Astrocyte of the hippocampus (primary cell): ENCODE data around the gene METRN.

Experiments used
- DNase-seq: peaks from one replicate; pipeline ENCODE4 v3.0.0; 2011; ENCODE audit warnings: low read depth, low spot score

The METRN gene

DNA sequence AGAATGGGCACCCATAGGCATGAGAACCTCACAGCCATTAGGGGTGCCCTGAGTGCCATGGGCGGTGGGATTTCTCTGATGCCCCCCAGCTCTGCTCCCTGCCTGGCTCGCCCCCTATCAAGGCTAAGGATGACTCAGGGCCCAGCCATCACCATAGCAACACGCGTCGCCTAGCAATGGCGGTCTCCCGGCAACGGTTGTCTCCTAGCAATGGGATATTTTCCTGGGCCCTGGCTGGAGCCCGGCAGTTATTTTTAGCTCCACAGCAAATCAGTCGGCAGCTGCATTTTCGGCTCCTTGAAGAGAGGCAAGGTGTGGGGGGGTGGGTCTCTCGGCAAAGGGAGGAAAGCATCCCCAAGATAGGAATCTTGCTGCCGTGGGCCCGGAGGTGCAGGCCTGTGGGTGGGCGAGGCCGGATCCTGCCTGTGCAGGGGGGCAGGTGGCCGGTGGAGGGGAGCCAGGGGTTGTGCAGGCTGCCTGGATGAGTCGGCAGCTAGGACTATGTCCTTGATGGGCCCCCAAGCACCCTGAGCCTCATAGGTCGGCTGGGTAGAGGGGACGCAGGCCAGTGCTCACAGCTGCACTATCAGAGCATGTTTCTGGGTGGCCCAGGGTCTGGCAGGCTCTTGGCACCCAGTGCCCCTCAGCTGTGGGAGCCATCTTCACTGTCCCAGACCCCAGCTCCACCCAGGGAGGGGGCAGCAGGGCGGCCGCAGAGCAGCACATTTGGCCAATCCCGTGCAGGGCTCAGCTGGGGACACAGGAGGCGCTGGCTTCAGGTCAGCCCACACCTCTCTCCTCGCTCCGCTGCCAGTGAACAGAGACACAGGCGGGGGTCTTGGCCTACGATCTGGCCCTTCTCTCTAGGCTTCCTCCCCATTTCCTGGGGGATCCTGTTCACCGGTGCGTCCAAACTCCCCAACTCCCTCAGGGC, 5.1 kb upstream of the METRN start:
- peak; percentile 95 for DNase-seq

DNA sequence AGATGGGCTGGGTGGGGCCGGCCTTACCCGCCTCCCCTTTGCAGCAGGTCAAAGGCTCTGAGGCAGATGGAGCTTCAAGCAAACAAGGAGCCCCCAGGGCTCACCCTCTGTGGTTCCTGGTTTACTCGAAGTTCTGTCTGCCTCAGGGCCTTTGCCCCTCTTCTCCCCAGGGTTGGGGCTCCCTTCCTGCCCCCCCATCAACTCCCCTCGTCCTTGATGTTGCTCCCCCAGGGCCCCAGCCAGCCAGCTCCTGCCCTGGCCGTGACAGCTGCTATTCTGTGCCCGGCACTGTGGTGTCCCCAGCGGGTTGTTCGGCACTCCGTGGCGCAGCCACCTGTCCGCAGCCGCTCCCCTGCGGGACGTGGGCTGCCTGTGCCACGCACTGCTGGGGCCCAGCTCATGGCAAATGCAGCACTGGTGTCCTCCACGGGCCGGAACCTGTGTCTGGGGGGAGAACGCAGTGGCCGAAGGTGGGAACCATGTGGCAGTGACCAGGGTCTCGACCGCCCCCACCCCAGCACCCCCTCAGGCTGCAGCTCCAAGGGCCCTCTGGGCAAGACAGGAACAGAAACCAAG, 4.3 kb upstream of the METRN start:
- DNase-seq: no peak

DNA sequence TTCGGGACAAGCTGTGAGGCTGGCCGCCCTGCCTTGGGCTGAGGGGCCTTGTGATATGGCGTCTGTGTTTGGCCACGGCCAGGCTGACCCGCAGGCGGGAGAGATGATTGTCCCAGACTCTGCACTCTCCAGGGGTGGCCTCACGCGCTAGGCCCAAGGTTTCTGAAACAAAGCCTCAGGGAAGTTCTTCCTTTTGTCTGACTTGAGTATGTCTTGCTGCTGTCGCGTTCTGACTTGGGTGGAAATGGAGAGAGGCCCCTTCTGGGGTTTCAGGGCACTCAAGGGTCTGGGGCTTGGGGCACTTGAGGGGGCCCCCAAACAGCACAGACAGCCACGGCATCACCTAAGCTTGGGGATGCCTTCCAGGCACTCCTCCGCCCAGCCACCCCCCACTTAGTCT, 3.8 kb upstream of the METRN start:
- no peak for DNase-seq

- peak; percentile 89 for DNase-seq
Observed at GRCh38 chr16:711548-712320, 3.2 kb upstream of the METRN start.

- DNase-seq: peak; percentile 94
Observed at GRCh38 chr16:712740-713250, 2.1 kb upstream of the METRN start.

DNA sequence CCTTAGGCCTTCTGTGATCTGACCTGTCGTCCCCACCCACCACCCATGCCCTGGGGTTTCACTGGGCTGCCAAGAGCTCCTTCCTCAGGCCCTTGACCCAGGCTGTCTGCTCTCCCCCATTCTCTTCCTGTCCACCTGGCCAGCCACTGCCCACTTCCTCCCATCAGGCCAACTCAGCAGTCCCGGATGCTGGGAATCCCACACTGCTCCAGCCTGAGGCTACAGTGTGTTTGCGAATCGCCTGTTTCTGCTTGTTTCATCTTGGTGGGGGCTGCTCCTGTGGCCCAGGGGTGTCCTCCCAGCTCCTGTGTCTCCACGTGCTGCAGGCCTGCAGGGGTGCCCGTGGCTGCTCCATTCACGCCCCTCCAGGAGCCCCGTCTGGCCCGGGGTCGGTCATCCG, 839 bp upstream of the METRN start:
- DNase-seq: no peak

DNA sequence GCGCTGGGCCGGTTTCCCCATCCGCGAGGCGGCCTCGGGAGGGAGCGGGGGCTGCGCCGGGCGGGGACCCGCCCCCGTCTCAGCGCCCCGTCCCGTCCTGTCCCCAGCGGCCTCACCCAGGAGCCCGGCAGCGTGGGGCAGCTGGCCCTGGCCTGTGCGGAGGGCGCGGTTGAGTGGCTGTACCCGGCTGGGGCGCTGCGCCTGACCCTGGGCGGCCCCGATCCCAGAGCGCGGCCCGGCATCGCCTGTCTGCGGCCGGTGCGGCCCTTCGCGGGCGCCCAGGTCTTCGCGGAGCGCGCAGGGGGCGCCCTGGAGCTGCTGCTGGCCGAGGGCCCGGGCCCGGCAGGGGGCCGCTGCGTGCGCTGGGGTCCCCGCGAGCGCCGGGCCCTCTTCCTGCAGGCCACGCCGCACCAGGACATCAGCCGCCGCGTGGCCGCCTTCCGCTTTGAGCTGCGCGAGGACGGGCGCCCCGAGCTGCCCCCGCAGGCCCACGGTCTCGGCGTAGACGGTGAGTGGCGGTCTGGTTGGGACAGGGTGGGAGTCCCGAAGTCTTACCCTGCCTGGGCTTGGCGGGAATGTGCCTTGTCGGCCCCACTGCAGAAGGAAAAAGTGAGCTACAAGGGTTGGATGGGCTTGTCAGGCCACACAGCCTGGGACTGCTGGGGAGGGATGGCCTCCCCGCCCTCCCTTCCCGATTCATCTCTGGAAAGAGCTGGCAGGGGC, 720 bp downstream of the METRN start:
- peak; percentile 73 for DNase-seq

DNA sequence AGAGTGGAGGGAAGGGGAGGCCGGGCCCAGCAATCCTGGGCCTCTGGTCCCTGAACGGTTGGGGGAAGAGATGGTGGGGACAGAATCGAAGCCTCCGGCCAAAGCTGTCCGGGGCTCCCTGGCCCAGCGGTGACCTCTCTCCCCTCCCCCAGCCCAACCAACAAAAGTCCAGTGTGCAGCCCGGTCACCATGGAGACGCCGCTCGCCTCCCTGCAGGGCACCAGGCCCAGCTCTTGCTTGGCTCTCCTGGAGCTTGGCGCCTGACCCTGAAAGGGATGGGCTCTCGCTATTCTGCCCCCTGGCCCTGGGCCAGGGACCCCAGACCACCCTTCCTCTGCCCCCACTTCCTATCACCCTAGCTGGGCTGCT, 1.3 kb downstream of the METRN start:
- peak; percentile 90 for DNase-seq

GRCh38 chr16:716768-717325, 1.9 kb downstream of the METRN start:
- no peak for DNase-seq

GRCh38 chr16:717450-718245, 2.7 kb downstream of the METRN start:
- DNase-seq: no peak

- no peak for DNase-seq
Observed at GRCh38 chr16:718389-718788, 3.5 kb downstream of the METRN start.

GRCh38 chr16:718922-719321, 4.0 kb downstream of the METRN start:
- no peak for DNase-seq

DNA sequence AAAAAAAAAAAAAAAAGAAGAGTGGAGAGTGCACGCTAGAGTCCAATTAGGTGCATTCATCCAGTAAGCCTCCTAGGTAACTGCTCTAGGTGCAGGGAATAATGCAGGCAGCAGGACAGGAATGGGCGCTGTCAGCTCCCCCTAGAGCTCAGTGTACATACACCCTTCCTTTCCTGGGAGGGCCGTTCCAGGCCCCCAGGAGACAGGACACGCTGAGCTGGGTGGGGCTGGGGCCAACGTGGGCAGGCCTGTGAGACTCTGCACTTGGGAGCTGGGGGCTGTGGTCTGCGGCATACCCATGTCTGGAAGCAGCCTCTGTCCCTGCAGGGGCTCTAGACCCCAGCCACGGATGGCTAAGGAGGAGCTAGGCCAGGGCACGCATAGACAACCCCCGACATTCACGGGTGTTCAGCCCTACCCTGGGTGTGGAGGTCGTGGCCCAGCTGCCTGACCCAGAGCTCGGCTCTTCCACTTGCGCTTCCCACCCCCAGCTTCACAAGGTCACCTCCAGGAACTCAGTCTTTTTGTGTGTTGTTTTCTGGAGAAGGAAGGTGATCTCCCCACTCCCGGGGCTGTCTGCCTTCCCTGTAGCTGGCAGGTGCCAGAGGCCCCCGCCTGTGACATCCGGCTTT, 5.0 kb downstream of the METRN start:
- DNase-seq: no peak

GRCh38 chr16:720447-720989, 5.6 kb downstream of the METRN start:
- DNase-seq: peak; percentile 79

- peak; percentile 91 for DNase-seq
Observed at GRCh38 chr16:720990-721764, 6.3 kb downstream of the METRN start, which contains the start of gene ANTKMT. ANTKMT (plus strand) TSS chr16:721146; CDS start chr16:721275, 129 bp downstream.

DNA sequence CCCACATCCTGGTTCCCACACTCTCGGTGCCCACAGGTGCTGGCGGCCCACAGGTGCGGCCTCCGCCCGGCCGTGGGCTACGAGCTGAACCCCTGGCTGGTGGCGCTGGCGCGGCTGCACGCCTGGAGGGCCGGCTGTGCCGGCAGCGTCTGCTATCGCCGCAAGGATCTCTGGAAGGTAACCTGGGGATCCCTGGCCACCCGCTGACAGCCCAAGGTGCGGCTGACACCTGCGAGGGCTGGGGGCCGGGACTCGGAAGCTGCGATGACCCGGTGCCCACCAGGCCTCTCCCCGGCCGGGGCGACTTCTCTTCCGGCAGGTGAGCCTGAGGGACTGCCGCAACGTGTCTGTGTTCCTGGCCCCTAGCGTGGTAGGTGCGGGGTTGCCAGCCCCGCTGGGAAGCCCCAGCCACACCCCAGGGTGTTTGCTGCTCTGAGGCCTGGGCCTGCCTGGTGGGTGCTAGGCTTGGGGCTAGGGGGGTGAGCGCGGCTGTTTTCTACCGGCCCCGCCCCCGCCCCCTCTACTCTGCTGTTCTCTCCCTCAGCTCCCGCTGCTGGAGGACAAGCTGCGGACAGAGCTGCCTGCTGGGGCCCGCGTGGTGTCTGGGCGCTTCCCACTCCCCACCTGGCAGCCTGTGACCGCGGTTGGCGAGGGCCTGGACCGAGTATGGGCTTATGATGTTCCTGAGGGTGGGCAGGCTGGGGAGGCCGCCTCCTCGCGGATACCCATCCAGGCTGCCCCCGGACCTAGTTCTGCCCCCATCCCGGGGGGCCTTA, 7.0 kb downstream of the METRN start:
- no peak for DNase-seq

DNA sequence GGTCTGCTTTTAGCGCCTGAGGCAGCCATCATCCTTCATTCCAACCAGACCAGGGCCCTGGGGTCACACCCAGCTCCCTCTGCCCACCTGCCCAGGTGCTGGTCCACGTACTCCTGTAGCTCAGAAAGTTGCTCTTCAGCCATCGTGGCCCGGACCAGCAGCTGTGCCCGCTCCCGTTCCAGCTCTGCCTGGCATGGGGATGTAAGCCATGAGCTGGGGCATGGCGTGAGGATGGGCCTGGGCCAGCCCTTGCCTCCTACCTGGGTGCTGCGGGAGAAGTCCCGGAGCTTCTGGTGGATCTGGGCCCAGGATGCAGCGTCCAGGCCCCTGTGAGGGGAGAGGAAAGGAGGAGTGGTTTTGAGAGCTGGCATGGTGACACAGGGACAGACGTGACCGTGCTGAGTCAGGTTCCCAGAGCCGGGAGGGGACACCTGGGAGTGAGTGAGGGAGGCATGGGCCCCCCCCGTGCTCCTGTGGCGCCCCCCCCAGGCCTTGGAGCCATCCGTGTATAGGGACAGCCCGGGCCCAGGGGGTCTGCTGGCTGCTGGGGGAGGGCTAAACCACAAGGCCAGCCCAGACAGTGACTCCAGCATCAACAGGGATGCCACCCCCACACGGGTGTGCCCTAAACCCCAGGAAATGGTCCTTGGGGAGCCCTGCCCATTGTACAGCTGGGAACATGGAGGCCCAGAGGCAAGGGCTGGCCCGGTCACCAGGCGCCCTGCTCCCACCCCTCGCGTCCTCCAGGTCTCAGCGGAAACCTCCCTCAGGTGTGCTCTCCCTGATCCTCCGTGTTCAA, 8.1 kb downstream of the METRN start:
- DNase-seq: no peak
